Measurements from ENCODE around the gene C3AR1.
"Not testable (repeated sequence)": the region's sequence is repeated elsewhere in the genome, so short reads cannot be mapped to it uniquely, and the experiment has no call there.

Gene C3AR1

GRCh38 chr12:8031872-8032241 lies 34.3 kb downstream of the C3AR1 start:
- Histone ChIP-seq H3K36me3 (replicated peaks; ENCODE audit: insufficient read depth, low read length) (no peaks in the 10 kb centered on the region), H3K27ac (ENCODE audit: low read length) (peak overlapping the region; percentile 29; the same call in 1 of the 2 replicates), H2AFZ (ENCODE audit: low read length) (peak overlapping the region; percentile 99), H3F3A (ENCODE audit: insufficient read depth, low read length) (peaks cover 4% of the 10 kb centered on the region), H3K4me1 (ENCODE audit: low read length) (peaks cover 22% of the 10 kb centered on the region; the same call in 1 of the 2 replicates), H3K4me2 (ENCODE audit: low read depth, low read length) (peak overlapping the region; percentile 92), H3K4me3 (ENCODE audit: low read length) (peak overlapping the region; percentile 71), H3K79me2 (ENCODE audit: low read length) (peaks cover 27% of the 10 kb centered on the region), H3K9ac (ENCODE audit: low read length) (peak overlapping the region; percentile 60), H3K9me2 (replicated peaks; ENCODE audit: insufficient read depth, low read length) (no peaks in the 10 kb centered on the region), H4K20me1 (ENCODE audit: insufficient read depth, low read length) (no peaks in the 10 kb centered on the region), H3K27me3 (replicated peaks; ENCODE audit: insufficient read depth, low read length) (no peaks in the 10 kb centered on the region), H3K9me3 (replicated peaks; ENCODE audit: insufficient read depth, low read length) (no peaks in the 10 kb centered on the region)
- no peak for TF ChIP-seq CTCF (IDR thresholded peaks at IDR 0.05; ENCODE audit: low read length)
- TF ChIP-seq EZH2phosphoT487 (IDR thresholded peaks at IDR 0.05; ENCODE audit: low read length): no peak
- TF ChIP-seq EZH2 (optimal IDR thresholded peaks at IDR 0.05; ENCODE audit: low read depth, low read length): no peak
- DNase-seq: no peak

GRCh38 chr12:8031017-8031416 lies 35.1 kb downstream of the C3AR1 start:
- not testable (repeated sequence) for DNase-seq; H3K36me3 ChIP-seq (replicated peaks; ENCODE audit: insufficient read depth, low read length); H4K20me1 ChIP-seq (ENCODE audit: insufficient read depth, low read length); H3K27me3 ChIP-seq (replicated peaks; ENCODE audit: insufficient read depth, low read length); H3K4me2 ChIP-seq (ENCODE audit: low read depth, low read length); H3K9me2 ChIP-seq (replicated peaks; ENCODE audit: insufficient read depth, low read length); H3K9me3 ChIP-seq (replicated peaks; ENCODE audit: insufficient read depth, low read length); H3K9ac ChIP-seq (ENCODE audit: low read length); H3K4me3 ChIP-seq (ENCODE audit: low read length); H3F3A ChIP-seq (ENCODE audit: insufficient read depth, low read length); H3K27ac ChIP-seq (ENCODE audit: low read length); H2AFZ ChIP-seq (ENCODE audit: low read length)
- H3K79me2 ChIP-seq (ENCODE audit: low read length): peaks cover 23% of the 10 kb centered on the region
- peaks cover 16% of the 10 kb centered on the region; the same call in 1 of the 2 replicates for H3K4me1 ChIP-seq (ENCODE audit: low read length)

- H3F3A ChIP-seq (ENCODE audit: insufficient read depth, low read length): peaks cover 6% of the 10 kb centered on the region
- H3K9me3 ChIP-seq (replicated peaks; ENCODE audit: insufficient read depth, low read length): no peaks in the 10 kb centered on the region
- no peaks in the 10 kb centered on the region for H3K36me3 ChIP-seq (replicated peaks; ENCODE audit: insufficient read depth, low read length)
- no peak overlapping the region for H3K27ac ChIP-seq (ENCODE audit: low read length)
- H3K4me1 ChIP-seq (ENCODE audit: low read length): peaks cover 15% of the 10 kb centered on the region; the same call in 1 of the 2 replicates
- no peak overlapping the region for H3K4me2 ChIP-seq (ENCODE audit: low read depth, low read length)
- no peaks in the 10 kb centered on the region for H4K20me1 ChIP-seq (ENCODE audit: insufficient read depth, low read length)
- no peak overlapping the region for H2AFZ ChIP-seq (ENCODE audit: low read length)
- no peak overlapping the region for H3K9ac ChIP-seq (ENCODE audit: low read length)
- TF ChIP-seq EZH2 (optimal IDR thresholded peaks at IDR 0.05; ENCODE audit: low read depth, low read length) (no peak), EZH2phosphoT487 (IDR thresholded peaks at IDR 0.05; ENCODE audit: low read length) (no peak), CTCF (IDR thresholded peaks at IDR 0.05; ENCODE audit: low read length) (no peak)
- no peak overlapping the region for H3K4me3 ChIP-seq (ENCODE audit: low read length)
- H3K27me3 ChIP-seq (replicated peaks; ENCODE audit: insufficient read depth, low read length): no peaks in the 10 kb centered on the region
- DNase-seq: no peak
- H3K79me2 ChIP-seq (ENCODE audit: low read length): peaks cover 23% of the 10 kb centered on the region
- no peaks in the 10 kb centered on the region for H3K9me2 ChIP-seq (replicated peaks; ENCODE audit: insufficient read depth, low read length)
These were observed 36.0 kb downstream of the C3AR1 start for GRCh38 chr12:8030189-8030588.

- Histone ChIP-seq H3K4me1 (ENCODE audit: low read length) (peaks cover 5% of the 10 kb centered on the region; the same call in 1 of the 2 replicates), H3K79me2 (ENCODE audit: low read length) (peaks cover 6% of the 10 kb centered on the region), H3K27me3 (replicated peaks; ENCODE audit: insufficient read depth, low read length) (no peaks in the 10 kb centered on the region), H3K9ac (ENCODE audit: low read length) (no peak overlapping the region), H3K4me3 (ENCODE audit: low read length) (no peak overlapping the region), H3K9me3 (replicated peaks; ENCODE audit: insufficient read depth, low read length) (no peaks in the 10 kb centered on the region), H3K4me2 (ENCODE audit: low read depth, low read length) (no peak overlapping the region), H3K27ac (ENCODE audit: low read length) (no peak overlapping the region), H2AFZ (ENCODE audit: low read length) (no peak overlapping the region), H3K36me3 (replicated peaks; ENCODE audit: insufficient read depth, low read length) (no peaks in the 10 kb centered on the region), H3F3A (ENCODE audit: insufficient read depth, low read length) (peaks cover 6% of the 10 kb centered on the region), H4K20me1 (ENCODE audit: insufficient read depth, low read length) (no peaks in the 10 kb centered on the region), H3K9me2 (replicated peaks; ENCODE audit: insufficient read depth, low read length) (no peaks in the 10 kb centered on the region)
- TF ChIP-seq CTCF (IDR thresholded peaks at IDR 0.05; ENCODE audit: low read length) (no peak), EZH2phosphoT487 (IDR thresholded peaks at IDR 0.05; ENCODE audit: low read length) (no peak), EZH2 (optimal IDR thresholded peaks at IDR 0.05; ENCODE audit: low read depth, low read length) (no peak)
- DNase-seq: no peak
These were observed 37.9 kb downstream of the C3AR1 start for GRCh38 chr12:8028267-8028666.

Data from MM.1S (cell line).